ENCODE results near the gene WSCD2.

Gene WSCD2

DNA sequence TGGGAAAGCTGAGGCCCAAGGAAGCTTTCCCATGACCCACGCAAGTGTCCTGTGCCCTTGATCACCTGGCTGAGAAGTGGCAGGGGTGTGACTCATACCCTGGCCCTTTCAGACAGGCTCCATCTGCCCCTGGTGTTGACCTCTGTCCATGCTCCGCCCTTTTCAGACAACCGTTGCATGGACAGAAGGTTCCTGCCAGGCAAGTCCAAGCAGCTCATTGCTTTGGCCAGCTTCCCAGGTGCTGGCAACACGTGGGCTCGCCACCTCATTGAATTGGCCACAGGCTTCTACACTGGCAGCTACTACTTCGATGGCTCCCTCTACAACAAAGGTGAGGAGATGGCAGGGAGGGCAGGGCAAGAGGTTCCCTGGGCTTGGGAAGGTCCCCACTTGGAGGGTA is 103.5 kb downstream of the WSCD2 start:
- DNase-seq, result no peak
- H3K4me2 ChIP-seq (ENCODE audit: low read length), result no peak overlapping the region
- H2BK15ac ChIP-seq (replicated peaks; ENCODE audit: low read depth), result no peak overlapping the region
- no peak overlapping the region for H3K27ac ChIP-seq (ENCODE audit: low read depth, low read length)
- H2BK120ac ChIP-seq (ENCODE audit: low read depth, low read length), result no peak overlapping the region
- no peak overlapping the region for H3K4ac ChIP-seq (ENCODE audit: low read depth, low read length)
- no peaks in the 10 kb centered on the region for H3K79me2 ChIP-seq (ENCODE audit: control insufficient read depth, insufficient read depth, low read length)
- no peak overlapping the region for H2BK5ac ChIP-seq (ENCODE audit: low read length)
- no peak overlapping the region for H3K56ac ChIP-seq (ENCODE audit: low read length)
- peaks cover 6% of the 10 kb centered on the region for H3K4me1 ChIP-seq (ENCODE audit: control insufficient read depth, low read depth, low read length)
- no peak overlapping the region for H3K23ac ChIP-seq (ENCODE audit: low read length)
- H3K9ac ChIP-seq (ENCODE audit: low read length), result no peak overlapping the region
- no peak overlapping the region for H2AK5ac ChIP-seq (ENCODE audit: low read length)
- WGBS (ENCODE audit: extremely low coverage, insufficient coverage, low lambda C conversion rate), result no CpG with 5 or more reads among the region's 6 CpGs
- no peak overlapping the region for H3K4me3 ChIP-seq (ENCODE audit: low read length)
- H4K5ac ChIP-seq (ENCODE audit: low read length), result no peak overlapping the region
- no peaks in the 10 kb centered on the region for H3K27me3 ChIP-seq (ENCODE audit: insufficient read depth, low read length, poor library complexity)
- no peak overlapping the region for H4K8ac ChIP-seq (ENCODE audit: low read depth, low read length)
- no peak overlapping the region for H3K18ac ChIP-seq (ENCODE audit: low read length)
- H3K36me3 ChIP-seq (ENCODE audit: control insufficient read depth, insufficient read depth, low read length), result no peaks in the 10 kb centered on the region
- no peaks in the 10 kb centered on the region for H3K79me1 ChIP-seq (ENCODE audit: low read length)

DNA sequence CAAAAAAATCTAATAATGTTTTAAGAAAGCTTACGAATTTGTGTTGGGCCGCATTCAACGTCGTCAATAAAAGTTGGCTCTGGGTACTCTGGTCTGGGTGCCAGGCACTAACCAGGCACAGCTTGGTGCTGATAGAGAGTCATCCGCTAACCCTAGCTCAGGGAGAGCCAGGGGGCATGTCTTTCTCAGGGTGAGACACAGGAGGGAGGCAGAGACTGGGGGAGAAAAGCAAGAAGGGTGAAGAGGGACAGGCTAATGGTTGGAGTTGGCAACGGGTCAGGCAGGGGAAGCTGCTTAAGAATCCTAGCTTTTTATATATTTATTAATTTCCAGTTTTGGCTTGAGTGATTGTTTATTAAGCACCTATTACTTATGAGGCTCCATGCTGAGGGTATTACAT is 105.1 kb downstream of the WSCD2 start:
- H3K27ac ChIP-seq (ENCODE audit: low read depth, low read length), result peak overlapping the region; percentile 13
- H3K56ac ChIP-seq (ENCODE audit: low read length), result no peak overlapping the region
- no peak overlapping the region for H4K5ac ChIP-seq (ENCODE audit: low read length)
- H3K27me3 ChIP-seq (ENCODE audit: insufficient read depth, low read length, poor library complexity), result no peaks in the 10 kb centered on the region
- H3K18ac ChIP-seq (ENCODE audit: low read length), result no peak overlapping the region
- H3K79me2 ChIP-seq (ENCODE audit: control insufficient read depth, insufficient read depth, low read length), result no peaks in the 10 kb centered on the region
- H3K4me1 ChIP-seq (ENCODE audit: control insufficient read depth, low read depth, low read length), result peaks cover 6% of the 10 kb centered on the region
- H3K36me3 ChIP-seq (ENCODE audit: control insufficient read depth, insufficient read depth, low read length), result no peaks in the 10 kb centered on the region
- no peak overlapping the region for H2BK5ac ChIP-seq (ENCODE audit: low read length)
- H3K4me2 ChIP-seq (ENCODE audit: low read length), result no peak overlapping the region
- peak; percentile 39 for DNase-seq
- H3K9ac ChIP-seq (ENCODE audit: low read length), result no peak overlapping the region
- no peak overlapping the region for H4K8ac ChIP-seq (ENCODE audit: low read depth, low read length)
- H2AK5ac ChIP-seq (ENCODE audit: low read length), result no peak overlapping the region
- no peak overlapping the region for H3K23ac ChIP-seq (ENCODE audit: low read length)
- no CpG with 5 or more reads among the region's 6 CpGs for WGBS (ENCODE audit: extremely low coverage, insufficient coverage, low lambda C conversion rate)
- no peaks in the 10 kb centered on the region for H3K79me1 ChIP-seq (ENCODE audit: low read length)
- H2BK15ac ChIP-seq (replicated peaks; ENCODE audit: low read depth), result no peak overlapping the region
- no peak overlapping the region for H3K4ac ChIP-seq (ENCODE audit: low read depth, low read length)
- no peak overlapping the region for H2BK120ac ChIP-seq (ENCODE audit: low read depth, low read length)
- no peak overlapping the region for H3K4me3 ChIP-seq (ENCODE audit: low read length)

DNA sequence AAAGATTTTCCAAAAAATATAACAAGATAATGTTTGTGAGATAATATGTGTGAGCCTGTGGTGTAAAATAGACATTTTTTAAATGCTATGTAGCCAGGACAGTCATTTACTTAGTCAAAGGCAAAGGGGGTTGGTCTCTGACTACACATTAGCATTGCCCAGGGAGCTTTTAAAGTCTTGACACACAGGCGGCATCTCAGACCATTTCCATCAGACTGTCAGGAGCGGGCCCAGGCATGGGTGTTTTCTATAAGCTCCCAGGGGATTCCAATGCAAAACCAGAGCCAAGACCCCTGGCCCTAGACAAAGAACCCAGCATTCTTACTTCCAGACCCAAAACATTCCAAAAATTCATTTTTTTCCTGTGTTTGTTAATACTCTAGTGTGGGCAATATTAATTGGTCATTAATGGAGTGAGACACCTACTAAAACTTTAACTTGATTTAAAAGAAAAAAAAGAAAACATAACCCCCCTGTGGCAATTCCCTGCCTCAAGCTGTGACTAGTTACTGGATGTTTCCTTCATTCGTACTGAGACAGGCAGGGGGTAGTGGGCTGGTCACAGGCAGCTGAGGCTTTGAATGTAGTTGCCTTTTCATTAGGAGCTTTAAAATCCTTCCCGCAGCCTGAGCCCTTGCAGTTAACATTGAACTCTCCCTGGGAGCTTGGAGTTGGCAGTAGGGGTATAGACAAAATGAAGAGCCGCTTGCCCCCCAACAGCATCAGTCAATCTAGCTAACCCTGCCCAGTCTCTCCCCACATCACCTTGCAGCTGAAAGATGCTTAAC is 106.3 kb downstream of the WSCD2 start:
- Histone ChIP-seq H3K18ac (ENCODE audit: low read length) (no peak overlapping the region), H3K4me2 (ENCODE audit: low read length) (no peak overlapping the region), H4K5ac (ENCODE audit: low read length) (no peak overlapping the region), H3K56ac (ENCODE audit: low read length) (peak overlapping the region; percentile 61), H3K79me1 (ENCODE audit: low read length) (no peaks in the 10 kb centered on the region), H3K27me3 (ENCODE audit: insufficient read depth, low read length, poor library complexity) (no peaks in the 10 kb centered on the region), H2BK15ac (replicated peaks; ENCODE audit: low read depth) (no peak overlapping the region), H3K23ac (ENCODE audit: low read length) (no peak overlapping the region), H4K8ac (ENCODE audit: low read depth, low read length) (no peak overlapping the region), H3K4me1 (ENCODE audit: control insufficient read depth, low read depth, low read length) (peaks cover 6% of the 10 kb centered on the region), H2BK5ac (ENCODE audit: low read length) (no peak overlapping the region), H3K36me3 (ENCODE audit: control insufficient read depth, insufficient read depth, low read length) (no peaks in the 10 kb centered on the region), H3K79me2 (ENCODE audit: control insufficient read depth, insufficient read depth, low read length) (no peaks in the 10 kb centered on the region), H2AK5ac (ENCODE audit: low read length) (no peak overlapping the region), H3K4me3 (ENCODE audit: low read length) (no peak overlapping the region), H2BK120ac (ENCODE audit: low read depth, low read length) (no peak overlapping the region), H3K27ac (ENCODE audit: low read depth, low read length) (peak overlapping the region; percentile 56), H3K9ac (ENCODE audit: low read length) (peak overlapping the region; percentile 28), H3K4ac (ENCODE audit: low read depth, low read length) (no peak overlapping the region)
- WGBS (ENCODE audit: extremely low coverage, insufficient coverage, low lambda C conversion rate), result no CpG with 5 or more reads among the region's 5 CpGs
- DNase-seq, result peak; percentile 52

DNA sequence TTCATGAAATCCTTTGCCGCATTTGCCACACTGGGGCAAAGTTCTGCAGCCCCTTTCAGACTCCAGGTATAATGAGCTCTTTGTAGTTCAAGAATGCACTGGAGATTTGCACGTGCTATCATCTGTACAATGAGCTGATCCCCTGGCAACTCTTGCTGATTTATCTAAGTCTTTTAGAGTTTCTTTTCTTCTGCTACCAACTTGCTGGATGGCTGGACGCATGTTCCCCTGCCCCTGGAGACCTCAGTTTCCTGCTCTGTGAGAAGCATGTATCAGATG is 106.8 kb downstream of the WSCD2 start:
- H3K4me2 ChIP-seq (ENCODE audit: low read length), result no peak overlapping the region
- no peak overlapping the region for H3K4ac ChIP-seq (ENCODE audit: low read depth, low read length)
- no peaks in the 10 kb centered on the region for H3K27me3 ChIP-seq (ENCODE audit: insufficient read depth, low read length, poor library complexity)
- H3K9ac ChIP-seq (ENCODE audit: low read length), result peak overlapping the region; percentile 28
- no peak overlapping the region for H2BK120ac ChIP-seq (ENCODE audit: low read depth, low read length)
- H3K56ac ChIP-seq (ENCODE audit: low read length), result peak overlapping the region; percentile 61
- H2BK5ac ChIP-seq (ENCODE audit: low read length), result peak overlapping the region; percentile 2
- H3K4me3 ChIP-seq (ENCODE audit: low read length), result no peak overlapping the region
- peak overlapping the region; percentile 56 for H3K27ac ChIP-seq (ENCODE audit: low read depth, low read length)
- no peaks in the 10 kb centered on the region for H3K36me3 ChIP-seq (ENCODE audit: control insufficient read depth, insufficient read depth, low read length)
- DNase-seq, result no peak
- no peaks in the 10 kb centered on the region for H3K79me2 ChIP-seq (ENCODE audit: control insufficient read depth, insufficient read depth, low read length)
- WGBS (ENCODE audit: extremely low coverage, insufficient coverage, low lambda C conversion rate), result no CpG with 5 or more reads among the region's 3 CpGs
- H3K23ac ChIP-seq (ENCODE audit: low read length), result no peak overlapping the region
- peaks cover 6% of the 10 kb centered on the region for H3K4me1 ChIP-seq (ENCODE audit: control insufficient read depth, low read depth, low read length)
- H3K79me1 ChIP-seq (ENCODE audit: low read length), result no peaks in the 10 kb centered on the region
- H3K18ac ChIP-seq (ENCODE audit: low read length), result no peak overlapping the region
- peak overlapping the region; percentile 88 for H2AK5ac ChIP-seq (ENCODE audit: low read length)
- no peak overlapping the region for H4K8ac ChIP-seq (ENCODE audit: low read depth, low read length)
- H4K5ac ChIP-seq (ENCODE audit: low read length), result no peak overlapping the region
- H2BK15ac ChIP-seq (replicated peaks; ENCODE audit: low read depth), result no peak overlapping the region

DNA sequence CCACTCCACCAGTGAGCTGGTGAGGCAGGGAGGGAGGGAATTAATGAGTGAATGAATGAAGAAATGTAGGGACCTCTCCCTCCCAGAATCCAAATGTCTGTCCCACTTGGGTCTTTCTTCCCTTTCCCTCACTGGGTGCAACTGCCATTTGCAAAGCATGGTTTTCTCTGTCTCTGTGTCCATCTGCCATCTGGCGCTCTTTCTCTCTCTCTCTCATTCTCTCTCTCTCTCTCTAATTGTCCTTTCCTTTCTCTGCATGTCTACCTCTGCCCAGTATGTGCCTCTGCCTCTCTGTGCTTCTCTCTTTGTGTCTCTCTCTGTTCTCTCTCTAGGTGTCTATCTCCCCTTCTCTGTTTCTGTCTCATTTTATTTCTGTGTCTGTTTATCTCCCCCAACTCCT is 107.3 kb downstream of the WSCD2 start:
- Histone ChIP-seq H3K9ac (ENCODE audit: low read length) (no peak overlapping the region), H3K18ac (ENCODE audit: low read length) (no peak overlapping the region), H2BK120ac (ENCODE audit: low read depth, low read length) (no peak overlapping the region), H4K5ac (ENCODE audit: low read length) (no peak overlapping the region), H2BK5ac (ENCODE audit: low read length) (peak overlapping the region; percentile 2), H2BK15ac (replicated peaks; ENCODE audit: low read depth) (no peak overlapping the region), H3K36me3 (ENCODE audit: control insufficient read depth, insufficient read depth, low read length) (no peaks in the 10 kb centered on the region), H3K23ac (ENCODE audit: low read length) (no peak overlapping the region), H3K79me1 (ENCODE audit: low read length) (no peaks in the 10 kb centered on the region), H3K4me1 (ENCODE audit: control insufficient read depth, low read depth, low read length) (peaks cover 6% of the 10 kb centered on the region), H3K79me2 (ENCODE audit: control insufficient read depth, insufficient read depth, low read length) (no peaks in the 10 kb centered on the region), H3K27me3 (ENCODE audit: insufficient read depth, low read length, poor library complexity) (no peaks in the 10 kb centered on the region), H4K8ac (ENCODE audit: low read depth, low read length) (no peak overlapping the region), H3K27ac (ENCODE audit: low read depth, low read length) (no peak overlapping the region), H3K4me2 (ENCODE audit: low read length) (no peak overlapping the region), H3K4me3 (ENCODE audit: low read length) (no peak overlapping the region), H3K4ac (ENCODE audit: low read depth, low read length) (no peak overlapping the region), H2AK5ac (ENCODE audit: low read length) (peak overlapping the region; percentile 88), H3K56ac (ENCODE audit: low read length) (peak overlapping the region; percentile 61)
- no peak for DNase-seq
- no CpG with 5 or more reads among the region's 1 CpG for WGBS (ENCODE audit: extremely low coverage, insufficient coverage, low lambda C conversion rate)

DNA sequence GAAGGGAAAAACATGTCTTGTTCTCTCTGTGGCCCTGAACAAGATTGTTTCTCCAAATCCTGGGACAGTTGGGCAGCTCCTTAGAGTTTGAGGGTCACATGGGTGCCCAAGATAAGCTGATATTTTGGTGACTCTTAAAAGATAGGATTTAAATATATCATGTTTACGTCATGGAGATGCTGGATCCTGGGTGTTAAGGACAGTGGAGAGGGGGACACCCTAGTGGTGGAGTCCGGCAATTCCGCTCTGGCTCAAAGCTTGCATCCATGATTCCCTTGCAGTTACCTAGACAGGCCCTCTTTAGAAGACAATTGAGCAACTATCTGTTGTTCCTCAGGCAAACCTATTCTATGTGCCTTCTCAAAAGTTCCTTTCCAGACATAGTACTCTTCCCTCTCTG is 108.2 kb downstream of the WSCD2 start:
- Histone ChIP-seq H3K23ac (ENCODE audit: low read length) (no peak overlapping the region), H2AK5ac (ENCODE audit: low read length) (no peak overlapping the region), H2BK120ac (ENCODE audit: low read depth, low read length) (no peak overlapping the region), H3K9ac (ENCODE audit: low read length) (no peak overlapping the region), H3K27ac (ENCODE audit: low read depth, low read length) (no peak overlapping the region), H3K18ac (ENCODE audit: low read length) (no peak overlapping the region), H3K36me3 (ENCODE audit: control insufficient read depth, insufficient read depth, low read length) (no peaks in the 10 kb centered on the region), H3K79me2 (ENCODE audit: control insufficient read depth, insufficient read depth, low read length) (no peaks in the 10 kb centered on the region), H3K4me1 (ENCODE audit: control insufficient read depth, low read depth, low read length) (peaks cover 6% of the 10 kb centered on the region), H2BK15ac (replicated peaks; ENCODE audit: low read depth) (no peak overlapping the region), H3K79me1 (ENCODE audit: low read length) (no peaks in the 10 kb centered on the region), H2BK5ac (ENCODE audit: low read length) (no peak overlapping the region), H3K27me3 (ENCODE audit: insufficient read depth, low read length, poor library complexity) (no peaks in the 10 kb centered on the region), H3K4ac (ENCODE audit: low read depth, low read length) (no peak overlapping the region), H3K4me3 (ENCODE audit: low read length) (no peak overlapping the region), H3K56ac (ENCODE audit: low read length) (no peak overlapping the region), H4K5ac (ENCODE audit: low read length) (no peak overlapping the region), H4K8ac (ENCODE audit: low read depth, low read length) (no peak overlapping the region), H3K4me2 (ENCODE audit: low read length) (no peak overlapping the region)
- peak; percentile 56 for DNase-seq
- WGBS (ENCODE audit: extremely low coverage, insufficient coverage, low lambda C conversion rate), result no CpG with 5 or more reads among the region's 3 CpGs

Measured in mesendoderm (in vitro differentiated cells).